GM12878 (cell line): Measurements from ENCODE around the gene NSMCE1. TPM values are rescaled to one million over a fixed set of nuclear protein-coding genes. Genes with fewer than 3 reads are reported as not detected.

Experiments used
- ATF2 ChIP-seq: IDR thresholded peaks from 2 replicates; pipeline ENCODE4 v1.6.1; 2012; ENCODE audit warnings: low read length, inconsistent platforms
- ATF7 ChIP-seq: fragments of 450-650 bp; IDR thresholded peaks from 2 replicates; pipeline ENCODE4 v1.6.1; 2016; ENCODE audit warnings: low read depth, mild to moderate bottlenecking
- CBX3 ChIP-seq: fragments of 200-600 bp; sonication (generic); IDR thresholded peaks from 2 replicates; pipeline ENCODE4 v1.6.1; 2016; ENCODE audit warnings: low read depth, borderline replicate concordance
- ELK1 ChIP-seq: IDR thresholded peaks from 2 replicates; pipeline ENCODE4 v1.6.1; 2012; ENCODE audit warnings: low read depth, low read length, improper control_type of control experiment
- ESRRA ChIP-seq: IDR thresholded peaks from 2 replicates; pipeline ENCODE4 v1.6.1; 2012; ENCODE audit warnings: mild to moderate bottlenecking, low read length, improper control_type of control experiment
- FOS ChIP-seq: IDR thresholded peaks from 3 replicates; pipeline ENCODE4 v1.6.1; 2011; ENCODE audit warnings: borderline replicate concordance; ENCODE audit not compliant: insufficient read length; ENCODE audit errors: extremely low read depth
- GABPA ChIP-seq: IDR thresholded peaks from 2 replicates; pipeline ENCODE4 v1.6.1; 2014; ENCODE audit warnings: antibody characterized with exemption, low read depth, mild to moderate bottlenecking, inconsistent platforms
- IKZF1 ChIP-seq: fragments of 450-650 bp; conservative IDR thresholded peaks from 2 replicates; pipeline ENCODE4 v1.6.1; 2017; ENCODE audit warnings: antibody characterized with exemption, mild to moderate bottlenecking
- JUNB ChIP-seq: IDR thresholded peaks from 2 replicates; pipeline ENCODE4 v1.6.1; 2016; ENCODE audit warnings: antibody characterized with exemption, mild to moderate bottlenecking
- KAT2A ChIP-seq: conservative IDR thresholded peaks from 2 replicates; pipeline ENCODE4 v1.6.1; 2011; ENCODE audit warnings: low read depth, low read length; ENCODE audit not compliant: control insufficient read depth
- LARP7 ChIP-seq: fragments of 450-650 bp; IDR thresholded peaks from 2 replicates; pipeline ENCODE4 v1.6.1; 2017; ENCODE audit warnings: mild to moderate bottlenecking
- MAX ChIP-seq: IDR thresholded peaks from 2 replicates; pipeline ENCODE4 v1.6.1; 2012; ENCODE audit warnings: low read depth, low read length, improper control_type of control experiment
- MLLT1 ChIP-seq: fragments of 450-650 bp; IDR thresholded peaks from 2 replicates; pipeline ENCODE4 v1.6.1; 2016; ENCODE audit warnings: mild to moderate bottlenecking
- PML ChIP-seq: IDR thresholded peaks from 2 replicates; pipeline ENCODE4 v1.6.1; 2012; ENCODE audit warnings: low read length, inconsistent platforms
- RBBP5 ChIP-seq: fragments of 200-600 bp; sonication (generic); conservative IDR thresholded peaks from 2 replicates; pipeline ENCODE4 v1.6.1; 2016
- RCOR1 ChIP-seq: conservative IDR thresholded peaks from 2 replicates; pipeline ENCODE4 v1.6.1; 2012; ENCODE audit warnings: low read depth, low read length, improper control_type of control experiment
- RELA ChIP-seq: fragments of 450-650 bp; IDR thresholded peaks from 2 replicates; pipeline ENCODE4 v1.8.0; 2014; ENCODE audit warnings: borderline replicate concordance; ENCODE audit not compliant: partially characterized antibody
- RFX5 ChIP-seq: IDR thresholded peaks from 2 replicates; pipeline ENCODE4 v1.6.1; 2011; ENCODE audit warnings: low read depth, low read length, improper control_type of control experiment
- SMC3 ChIP-seq: IDR thresholded peaks from 2 replicates; pipeline ENCODE4 v1.6.1; 2011; ENCODE audit warnings: low read length, improper control_type of control experiment, borderline replicate concordance
- STAT1 ChIP-seq: fragments of 450-650 bp; conservative IDR thresholded peaks from 2 replicates; pipeline ENCODE4 v1.6.1; 2014; ENCODE audit warnings: antibody characterized with exemption, mild to moderate bottlenecking
- SUZ12 ChIP-seq: fragments of 200-600 bp; sonication (generic); IDR thresholded peaks from one replicate; pipeline ENCODE4 v1.6.1; 2018; ENCODE audit warnings: antibody characterized with exemption, mild to moderate bottlenecking; ENCODE audit not compliant: unreplicated experiment
- TARDBP ChIP-seq: IDR thresholded peaks from 2 replicates; pipeline ENCODE4 v1.6.1; 2016; ENCODE audit warnings: borderline replicate concordance
- YBX1 ChIP-seq: fragments of 450-650 bp; IDR thresholded peaks from 2 replicates; pipeline ENCODE4 v1.6.1; 2016; ENCODE audit warnings: antibody characterized with exemption
- ZBTB11 ChIP-seq: fragments of 450-650 bp; formaldehyde crosslinking; IDR thresholded peaks from 2 replicates; pipeline ENCODE4 v1.5.0; 2022; ENCODE audit warnings: mild to moderate bottlenecking, missing genetic modification characterization
- ZNF207 ChIP-seq: fragments of 450-650 bp; IDR thresholded peaks from 2 replicates; pipeline ENCODE4 v1.6.1; 2014; ENCODE audit warnings: antibody characterized with exemption, mild to moderate bottlenecking, borderline replicate concordance
- polyA plus RNA-seq, 11 experiments: library from polyadenylated mRNA; depleted of rRNA in 4 of 11; unstranded in 6 of 11; stranded (reverse) in 5 of 11; fragments of >200 nt; fragmentation: Nextera tagmentation in 4 of 11; fragmentation: Illumina TruSeq in 1 of 11; extraction: Ambion mirVana in 4 of 11; extraction: Trizol in 1 of 11; gene quantifications; 1 replicate in 1 of 11; 2 replicates in 10 of 11; pipeline versions ENCODE4 v1.2.1 to v1.2.3, GENCODE V29; 2011 to 2016; ENCODE audit warnings: inconsistent platforms in 2 of 11, missing spikeins in 2 of 11, low read depth in 1 of 11
- total RNA-seq, 4 experiments: library from RNA; depleted of rRNA in 3 of 4; stranded (reverse); fragments of >200 nt in 3 of 4; fragmentation: Illumina TruSeq in 1 of 4; extraction: Trizol in 1 of 4; gene quantifications; 2 replicates each; pipeline versions ENCODE4 v1.2.1 to v1.2.3, GENCODE V29; 2013 to 2021

Gene NSMCE1
- total and polyA plus RNA-seq, 10 of the 15 experiments (the other 5 are each of a cell fraction or from before 2014, with no cell fraction given), result 54.0 to 214 (median 71.4) TPM

- TF ChIP-seq MLLT1, result 0 out of 2 replicates have a peak, but pooled peaks have one; percentile 42
- no peak for TF ChIP-seq RFX5
- no peak for TF ChIP-seq FOS
- TF ChIP-seq ZBTB11 (CRISPR knock-in tag), result no peak
- peak; percentile 70 for TF ChIP-seq ATF7
- no peak for TF ChIP-seq STAT1
- peak; percentile 60; the same call in 1 of the 2 replicates for TF ChIP-seq TARDBP
- TF ChIP-seq RELA, result no peak
- TF ChIP-seq SMC3, result 0 out of 2 replicates have a peak, but pooled peaks have one; percentile 3
- TF ChIP-seq GABPA, result no peak
- TF ChIP-seq ATF2, result no peak
- TF ChIP-seq MAX, result peak; percentile 45; the same call in 1 of the 2 replicates
- TF ChIP-seq LARP7, result no peak
- TF ChIP-seq ESRRA, result no peak
- TF ChIP-seq JUNB, result no peak
- no peak for TF ChIP-seq CBX3
- no peak for TF ChIP-seq ZNF207
- no peak for TF ChIP-seq KAT2A
- no peak for TF ChIP-seq PML
- TF ChIP-seq ELK1, result 0 out of 2 replicates have a peak, but pooled peaks have one; percentile 36
- TF ChIP-seq RBBP5, result no peak
- TF ChIP-seq RCOR1, result no peak
- TF ChIP-seq IKZF1, result peak; percentile 76
- no peak for TF ChIP-seq SUZ12
- TF ChIP-seq YBX1, result no peak
These were observed 31.2 kb downstream of the NSMCE1 start (continued) for GRCh38 chr16:27237219-27238015.
